DND-41 (cell line): Measurements from ENCODE around the gene SFMBT2.

Experiments
- ATAC-seq: fragments of 200-7000 bp; cut with Tn5 transposase; 3 replicates; pipeline ENCODE4 v1.9.1; 2021; ENCODE audit warnings: low read depth; ENCODE audit not compliant: insufficient read depth
- DNase-seq: peaks from one replicate; pipeline ENCODE4 v3.0.0-alpha.2; 2020
- H2AFZ ChIP-seq: 2 replicates; pipeline ENCODE4 v1.6.0; 2012; ENCODE audit warnings: low read depth, low read length
- H3K27ac ChIP-seq: 2 replicates; pipeline ENCODE4 v1.5.1; 2012; ENCODE audit warnings: low read length, inconsistent platforms
- H3K27me3 ChIP-seq: fragments of 200-600 bp; sonication (generic); 2 replicates; pipeline ENCODE4 v1.6.0; 2012; ENCODE audit warnings: low read length, mild to moderate bottlenecking, inconsistent platforms; ENCODE audit not compliant: insufficient read depth, poor library complexity
- H3K36me3 ChIP-seq: 2 replicates; pipeline ENCODE4 v1.5.1; 2012; ENCODE audit warnings: low read length, inconsistent platforms; ENCODE audit not compliant: insufficient read depth
- H3K4me1 ChIP-seq: 2 replicates; pipeline ENCODE4 v1.5.1; 2012; ENCODE audit warnings: mild to moderate bottlenecking, low read length; ENCODE audit not compliant: insufficient read depth
- H3K4me2 ChIP-seq: 2 replicates; pipeline ENCODE4 v1.6.0; 2012; ENCODE audit warnings: mild to moderate bottlenecking, moderate library complexity, low read length, inconsistent platforms; ENCODE audit not compliant: insufficient read depth
- H3K4me3 ChIP-seq, 2 experiments: fragments of 200-600 bp in 1 of 2; shearing (Covaris generic) in 1 of 2; 2 replicates each; pipeline ENCODE4 v1.5.1; 2012 to 2016; ENCODE audit warnings: inconsistent platforms in 2 of 2, low read length in 2 of 2, mild to moderate bottlenecking in 2 of 2, low read depth in 1 of 2, moderate library complexity in 1 of 2
- H3K79me2 ChIP-seq: 2 replicates; pipeline ENCODE4 v1.6.0; 2012; ENCODE audit warnings: low read length, inconsistent platforms; ENCODE audit not compliant: insufficient read depth
- H3K9ac ChIP-seq: 2 replicates; pipeline ENCODE4 v1.6.0; 2012; ENCODE audit warnings: low read depth, mild to moderate bottlenecking, inconsistent platforms, low read length, moderate library complexity
- H3K9me3 ChIP-seq: 2 replicates; pipeline ENCODE4 v1.5.1; 2012; ENCODE audit warnings: low read length, moderate library complexity, mild to moderate bottlenecking, inconsistent platforms; ENCODE audit not compliant: insufficient read depth, severe bottlenecking
- H4K20me1 ChIP-seq: 2 replicates; pipeline ENCODE4 v1.6.0; 2012; ENCODE audit warnings: low read length; ENCODE audit not compliant: insufficient read depth
- EZH2 ChIP-seq: IDR thresholded peaks from 3 replicates; pipeline ENCODE4 v1.6.1; 2012; ENCODE audit warnings: borderline replicate concordance, low read depth, mild to moderate bottlenecking, moderate library complexity, low read length, inconsistent platforms; ENCODE audit not compliant: severe bottlenecking
- TF ChIP-seq, protein P1 (sequence below): IDR thresholded peaks from 2 replicates; pipeline ENCODE4 v1.5.1; 2012; ENCODE audit warnings: borderline replicate concordance, low read length, moderate library complexity, mild to moderate bottlenecking; ENCODE audit not compliant: poor library complexity, severe bottlenecking; ENCODE audit errors: extremely low read depth

Gene SFMBT2

GRCh38 chr10:7211857-7212577 is 198.8 kb downstream of the SFMBT2 start:
- DNase-seq (no peak), ATAC-seq (no peak)
- no peak overlapping the region for H3K4me3 ChIP-seq
- H3K36me3 ChIP-seq = peaks cover 84% of the 10 kb centered on the region
- no peak overlapping the region for H2AFZ ChIP-seq
- H3K9me3 ChIP-seq = no peaks in the 10 kb centered on the region
- TF ChIP-seq EZH2 = no peak
- TF ChIP-seq, protein P1, sequence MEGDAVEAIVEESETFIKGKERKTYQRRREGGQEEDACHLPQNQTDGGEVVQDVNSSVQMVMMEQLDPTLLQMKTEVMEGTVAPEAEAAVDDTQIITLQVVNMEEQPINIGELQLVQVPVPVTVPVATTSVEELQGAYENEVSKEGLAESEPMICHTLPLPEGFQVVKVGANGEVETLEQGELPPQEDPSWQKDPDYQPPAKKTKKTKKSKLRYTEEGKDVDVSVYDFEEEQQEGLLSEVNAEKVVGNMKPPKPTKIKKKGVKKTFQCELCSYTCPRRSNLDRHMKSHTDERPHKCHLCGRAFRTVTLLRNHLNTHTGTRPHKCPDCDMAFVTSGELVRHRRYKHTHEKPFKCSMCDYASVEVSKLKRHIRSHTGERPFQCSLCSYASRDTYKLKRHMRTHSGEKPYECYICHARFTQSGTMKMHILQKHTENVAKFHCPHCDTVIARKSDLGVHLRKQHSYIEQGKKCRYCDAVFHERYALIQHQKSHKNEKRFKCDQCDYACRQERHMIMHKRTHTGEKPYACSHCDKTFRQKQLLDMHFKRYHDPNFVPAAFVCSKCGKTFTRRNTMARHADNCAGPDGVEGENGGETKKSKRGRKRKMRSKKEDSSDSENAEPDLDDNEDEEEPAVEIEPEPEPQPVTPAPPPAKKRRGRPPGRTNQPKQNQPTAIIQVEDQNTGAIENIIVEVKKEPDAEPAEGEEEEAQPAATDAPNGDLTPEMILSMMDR = no peak
- H3K4me2 ChIP-seq = no peak overlapping the region
- H3K27me3 ChIP-seq = no peaks in the 10 kb centered on the region
- no peak overlapping the region for H3K27ac ChIP-seq
- peaks cover 2% of the 10 kb centered on the region; the same call in 1 of the 2 replicates for H3K79me2 ChIP-seq
- no peaks in the 10 kb centered on the region for H3K4me1 ChIP-seq
- H3K9ac ChIP-seq = no peak overlapping the region
- H4K20me1 ChIP-seq = peaks cover 11% of the 10 kb centered on the region; the same call in 1 of the 2 replicates

- no peaks in the 10 kb centered on the region for H3K9me3 ChIP-seq
- peaks cover 83% of the 10 kb centered on the region for H3K36me3 ChIP-seq
- no peak overlapping the region for H3K4me2 ChIP-seq
- H3K4me3 ChIP-seq = no peak overlapping the region
- H3K79me2 ChIP-seq = peaks cover 2% of the 10 kb centered on the region; the same call in 1 of the 2 replicates
- H4K20me1 ChIP-seq = peaks cover 11% of the 10 kb centered on the region; the same call in 1 of the 2 replicates
- H3K27me3 ChIP-seq = no peaks in the 10 kb centered on the region
- no peak overlapping the region for H2AFZ ChIP-seq
- ATAC-seq = no peak
- DNase-seq = no peak
- H3K4me1 ChIP-seq = no peaks in the 10 kb centered on the region
- H3K9ac ChIP-seq = no peak overlapping the region
- TF ChIP-seq EZH2 = no peak
- TF ChIP-seq, protein P1 = no peak
- H3K27ac ChIP-seq = no peak overlapping the region
Measured at GRCh38 chr10:7210516-7210915, 200.3 kb downstream of the SFMBT2 start.

- peaks cover 2% of the 10 kb centered on the region; the same call in 1 of the 2 replicates for H3K79me2 ChIP-seq
- DNase-seq (no peak), ATAC-seq (no peak)
- no peak overlapping the region for H3K4me2 ChIP-seq
- no peaks in the 10 kb centered on the region for H3K27me3 ChIP-seq
- H3K9ac ChIP-seq = no peak overlapping the region
- H2AFZ ChIP-seq = no peak overlapping the region
- TF ChIP-seq, protein P1 = no peak
- no peak for TF ChIP-seq EZH2
- no peaks in the 10 kb centered on the region for H3K4me1 ChIP-seq
- no peak overlapping the region for H3K4me3 ChIP-seq
- H4K20me1 ChIP-seq = peaks cover 11% of the 10 kb centered on the region; the same call in 1 of the 2 replicates
- H3K9me3 ChIP-seq = no peaks in the 10 kb centered on the region
- H3K36me3 ChIP-seq = peaks cover 81% of the 10 kb centered on the region
- H3K27ac ChIP-seq = no peak overlapping the region
Measured at GRCh38 chr10:7209458-7209857, 201.4 kb downstream of the SFMBT2 start.
